TTC549 (cell line): Measurements from ENCODE around the gene RGS9.
"Not testable (repeated sequence)": the region's sequence is repeated elsewhere in the genome, so short reads cannot be mapped to it uniquely, and the experiment has no call there.

Source experiments
- FAIRE-seq: peaks from 2 replicates; lab custom pipeline; 2012; peaks lifted over from hg19 to GRCh38; lab: Jason Lieb, UNC

The RGS9 gene

GRCh38 chr17:65156835-65157565, 19.8 kb downstream of the RGS9 start:
- FAIRE-seq, result no peak

GRCh38 chr17:65158041-65158440, 20.9 kb downstream of the RGS9 start:
- no peak for FAIRE-seq

- FAIRE-seq, result no peak
Measured at GRCh38 chr17:65158622-65159021, 21.5 kb downstream of the RGS9 start.

- FAIRE-seq, result no peak
Measured at GRCh38 chr17:65160516-65160915, 23.3 kb downstream of the RGS9 start.

- no peak for FAIRE-seq
Measured at GRCh38 chr17:65163990-65164495, 26.9 kb downstream of the RGS9 start.

GRCh38 chr17:65166787-65167186, 29.6 kb downstream of the RGS9 start:
- no peak for FAIRE-seq

- FAIRE-seq, result no peak
Measured at GRCh38 chr17:65167566-65167965, 30.4 kb downstream of the RGS9 start.

- FAIRE-seq, result no peak
Measured at GRCh38 chr17:65169691-65170090, 32.5 kb downstream of the RGS9 start.

- FAIRE-seq, result no peak
Measured at GRCh38 chr17:65170839-65171238, 33.7 kb downstream of the RGS9 start.

GRCh38 chr17:65171752-65172151, 34.6 kb downstream of the RGS9 start:
- no peak for FAIRE-seq

GRCh38 chr17:65172496-65173136, 35.4 kb downstream of the RGS9 start:
- FAIRE-seq, result no peak

- no peak for FAIRE-seq
Measured at GRCh38 chr17:65173284-65173793, 36.2 kb downstream of the RGS9 start.

GRCh38 chr17:65173976-65174683, 37.0 kb downstream of the RGS9 start:
- FAIRE-seq, result no peak

- no peak for FAIRE-seq
Measured at GRCh38 chr17:65174974-65175373, 37.8 kb downstream of the RGS9 start.

GRCh38 chr17:65175952-65176351, 38.8 kb downstream of the RGS9 start:
- FAIRE-seq, result no peak

- no peak for FAIRE-seq
Measured at GRCh38 chr17:65176646-65177409, 39.7 kb downstream of the RGS9 start.

- FAIRE-seq, result no peak
Measured at GRCh38 chr17:65177901-65178300, 40.7 kb downstream of the RGS9 start.

GRCh38 chr17:65180276-65180675, 43.1 kb downstream of the RGS9 start:
- not testable (repeated sequence) for FAIRE-seq

GRCh38 chr17:65180752-65181236, 43.6 kb downstream of the RGS9 start:
- not testable (repeated sequence) for FAIRE-seq

GRCh38 chr17:65181237-65182061, 44.3 kb downstream of the RGS9 start:
- no peak for FAIRE-seq

GRCh38 chr17:65182233-65182632, 45.1 kb downstream of the RGS9 start:
- FAIRE-seq, result no peak
